IMR-90 (cell line): ENCODE results near the gene MOB4. TPM values are rescaled to one million over a fixed set of nuclear protein-coding genes. Genes with fewer than 3 reads are reported as not detected.

Experiments used
- ATAC-seq: fragments of 200-7000 bp; cut with Tn5 transposase; 2 replicates; pipeline ENCODE4 v1.9.1; 2020; ENCODE audit warnings: low read depth, mild to moderate bottlenecking, moderate library complexity
- BruUV-seq: library from RNA; stranded (reverse); fragments of 400-500 nt; replicated peaks from 2 replicates; lab custom pipeline; 2021; lab: Mats Ljungman, UMichigan
- CTCF ChIA-PET: fragments of 300-600 bp; formaldehyde crosslinking; extraction: SDS; loops from one replicate; lab custom pipeline; 2021; ENCODE audit warnings: antibody characterized with exemption; lab: Yijun Ruan, JAX
- POLR2A ChIA-PET: fragments of 300-600 bp; sonication (Branson Sonifier 250); formaldehyde crosslinking; loops from one replicate; lab custom pipeline; 2022; ENCODE audit warnings: antibody characterized with exemption; ENCODE audit not compliant: unreplicated experiment; lab: Charles Lee
- DNase-seq: peaks from one replicate; pipeline ENCODE4 v3.0.0; 2013
- H2AFZ ChIP-seq: replicated peaks from 2 replicates; pipeline ENCODE3; 2013; ENCODE audit warnings: low read length, mild to moderate bottlenecking; ENCODE audit not compliant: poor library complexity
- H2AK5ac ChIP-seq: 2 replicates; pipeline ENCODE4 v1.6.1; 2013; ENCODE audit warnings: low read depth, low read length, inconsistent platforms
- H2AK9ac ChIP-seq: replicated peaks from 2 replicates; pipeline ENCODE3; 2013; ENCODE audit warnings: mild to moderate bottlenecking, low read depth, low read length, moderate library complexity; ENCODE audit not compliant: poor library complexity
- H2BK120ac ChIP-seq: 2 replicates; pipeline ENCODE4 v1.6.1; 2013; ENCODE audit warnings: low read depth, low read length, inconsistent platforms
- H2BK15ac ChIP-seq: 3 replicates; pipeline ENCODE4 v1.6.1; 2013; ENCODE audit warnings: low read depth, low read length, inconsistent platforms
- H2BK20ac ChIP-seq: 2 replicates; pipeline ENCODE4 v1.6.1; 2013; ENCODE audit warnings: low read depth, mild to moderate bottlenecking, inconsistent platforms, low read length, moderate library complexity
- H2BK5ac ChIP-seq: 2 replicates; pipeline ENCODE4 v1.6.1; 2013; ENCODE audit warnings: mild to moderate bottlenecking, low read depth, low read length, inconsistent platforms; ENCODE audit not compliant: poor library complexity, severe bottlenecking
- H3K14ac ChIP-seq: replicated peaks from 2 replicates; pipeline ENCODE4 v1.6.1; 2013; ENCODE audit warnings: low read depth, low read length, inconsistent platforms
- H3K18ac ChIP-seq: 2 replicates; pipeline ENCODE4 v1.6.1; 2013; ENCODE audit warnings: low read depth, low read length, control low read depth
- H3K23ac ChIP-seq: 2 replicates; pipeline ENCODE4 v1.6.1; 2013; ENCODE audit warnings: low read depth, low read length, inconsistent platforms
- H3K27ac ChIP-seq: 2 replicates; pipeline ENCODE4 v1.5.1; 2013; ENCODE audit warnings: mild to moderate bottlenecking, control low read depth, low read length; ENCODE audit not compliant: insufficient read depth
- H3K27me3 ChIP-seq: 2 replicates; pipeline ENCODE4 v1.6.1; 2013; ENCODE audit warnings: low read length; ENCODE audit not compliant: control insufficient read depth, insufficient read depth
- H3K36me3 ChIP-seq: 2 replicates; pipeline ENCODE4 v1.6.1; 2013; ENCODE audit warnings: low read length, mixed read lengths; ENCODE audit not compliant: control insufficient read depth, insufficient read depth
- H3K4ac ChIP-seq: 2 replicates; pipeline ENCODE4 v1.6.1; 2013; ENCODE audit warnings: low read depth, low read length, inconsistent platforms
- H3K4me1 ChIP-seq: 2 replicates; pipeline ENCODE4 v1.6.1; 2013; ENCODE audit warnings: low read length, mixed read lengths; ENCODE audit not compliant: control insufficient read depth, insufficient read depth
- H3K4me2 ChIP-seq: 2 replicates; pipeline ENCODE4 v1.6.1; 2013; ENCODE audit warnings: low read depth, mild to moderate bottlenecking, control low read depth, low read length, moderate library complexity
- H3K4me3 ChIP-seq: 2 replicates; pipeline ENCODE4 v1.5.1; 2013; ENCODE audit warnings: low read depth, mild to moderate bottlenecking, control low read depth, low read length, moderate library complexity; ENCODE audit not compliant: insufficient read depth
- H3K56ac ChIP-seq: 2 replicates; pipeline ENCODE4 v1.6.1; 2013; ENCODE audit warnings: low read length, inconsistent platforms; ENCODE audit not compliant: insufficient read depth; ENCODE audit errors: extremely low read depth
- H3K79me1 ChIP-seq, 2 experiments: 2 replicates each; pipeline ENCODE4 v1.6.1; 2013; ENCODE audit warnings: low read length in 2 of 2, inconsistent platforms in 1 of 2, low read depth in 1 of 2
- H3K9ac ChIP-seq: 2 replicates; pipeline ENCODE4 v1.6.1; 2013; ENCODE audit warnings: low read depth, low read length, control low read depth
- H3K9me1 ChIP-seq: 2 replicates; pipeline ENCODE4 v1.6.1; 2013; ENCODE audit warnings: low read length, inconsistent platforms; ENCODE audit not compliant: insufficient read depth
- H3K9me3 ChIP-seq: 2 replicates; pipeline ENCODE4 v1.6.1; 2013; ENCODE audit warnings: low read length; ENCODE audit not compliant: control insufficient read depth, insufficient read depth
- H4K20me1 ChIP-seq: 2 replicates; pipeline ENCODE4 v1.6.1; 2013; ENCODE audit warnings: low read length, inconsistent platforms; ENCODE audit not compliant: insufficient read depth
- H4K5ac ChIP-seq: 2 replicates; pipeline ENCODE4 v1.6.1; 2013; ENCODE audit warnings: mild to moderate bottlenecking, low read depth, low read length, control low read depth
- H4K8ac ChIP-seq, 2 experiments: 2 replicates each; pipeline ENCODE4 v1.6.1; 2013; ENCODE audit warnings: low read depth in 2 of 2, low read length in 2 of 2, control low read depth in 1 of 2, inconsistent platforms in 1 of 2
- H4K91ac ChIP-seq: 2 replicates; pipeline ENCODE4 v1.6.1; 2013; ENCODE audit warnings: low read depth, low read length, inconsistent platforms; ENCODE audit not compliant: insufficient read depth
- BHLHE40 ChIP-seq: fragments of 150-350 bp; IDR thresholded peaks from 2 replicates; pipeline ENCODE4 v1.6.1; 2016; ENCODE audit warnings: mild to moderate bottlenecking, low read depth, low read length
- CEBPB ChIP-seq: IDR thresholded peaks from 2 replicates; pipeline ENCODE4 v1.6.1; 2012; ENCODE audit warnings: low read depth, low read length, improper control_type of control experiment
- CHD1 ChIP-seq: IDR thresholded peaks from 2 replicates; pipeline ENCODE4 v1.6.1; 2012; ENCODE audit warnings: low read depth, low read length, improper control_type of control experiment
- FOS ChIP-seq: fragments of 150-350 bp; IDR thresholded peaks from 2 replicates; pipeline ENCODE4 v1.6.1; 2016; ENCODE audit warnings: low read depth, low read length
- MAFK ChIP-seq: IDR thresholded peaks from 2 replicates; pipeline ENCODE4 v1.6.1; 2012; ENCODE audit warnings: low read depth, low read length, improper control_type of control experiment
- MAZ ChIP-seq: IDR thresholded peaks from 2 replicates; pipeline ENCODE4 v1.6.1; 2012; ENCODE audit warnings: low read depth, mild to moderate bottlenecking, low read length, improper control_type of control experiment, moderate library complexity, borderline replicate concordance
- MXI1 ChIP-seq: IDR thresholded peaks from 2 replicates; pipeline ENCODE4 v1.6.1; 2012; ENCODE audit warnings: low read depth, mild to moderate bottlenecking, low read length, moderate library complexity, borderline replicate concordance
- NFE2L2 ChIP-seq: fragments of 150-350 bp; IDR thresholded peaks from 2 replicates; pipeline ENCODE4 v1.6.1; 2016; ENCODE audit warnings: low read depth, mild to moderate bottlenecking, low read length
- POLR2A ChIP-seq: IDR thresholded peaks from 2 replicates; pipeline ENCODE4 v1.6.1; 2012; ENCODE audit warnings: mild to moderate bottlenecking, low read depth, low read length
- RAD21 ChIP-seq: IDR thresholded peaks from 2 replicates; pipeline ENCODE4 v1.6.1; 2012; ENCODE audit warnings: low read length, improper control_type of control experiment
- RCOR1 ChIP-seq: IDR thresholded peaks from 2 replicates; pipeline ENCODE4 v1.6.1; 2012; ENCODE audit warnings: mild to moderate bottlenecking, low read length, improper control_type of control experiment; ENCODE audit not compliant: insufficient replicate concordance
- RFX5 ChIP-seq: IDR thresholded peaks from 2 replicates; pipeline ENCODE4 v1.8.0; 2012; ENCODE audit warnings: low read depth, mild to moderate bottlenecking, low read length, moderate library complexity
- SMC3 ChIP-seq: fragments of 150-350 bp; IDR thresholded peaks from 2 replicates; pipeline ENCODE4 v1.6.1; 2016; ENCODE audit warnings: low read depth, mild to moderate bottlenecking, antibody characterized with exemption, low read length, moderate library complexity
- WGBS, 2 experiments: methylation state at CpG; one replicate each; pipeline versions ENCODE4 v1.1.5 to v1.1.7; 2013; ENCODE audit warnings: missing lambda C conversion rate in 2 of 2; ENCODE audit not compliant: insufficient read length in 1 of 2; ENCODE audit errors: extremely low coverage in 2 of 2; 5-methylcytosine and 5-hydroxymethylcytosine counted together
- dilution Hi-C: fragments of 300-500 bp; cut with HindIII; formaldehyde crosslinking; loops from one replicate; pipeline ENCODE4 v1.14.3; 2018; ENCODE audit warnings: low sequenced_read_pairs; ENCODE audit not compliant: unreplicated experiment
- in situ Hi-C: fragments of 300-500 bp; cut with MboI; formaldehyde crosslinking; loops from 3 replicates; pipeline ENCODE4 v1.14.3; 2019; ENCODE audit warnings: low sequenced_read_pairs, inconsistent platforms, mixed read lengths
- intact Hi-C: fragments of 100-400 bp; cut with micrococcal nuclease; formaldehyde crosslinking; loops from 2 replicates; pipeline ENCODE4 v1.10.0; 2022
- polyA plus RNA-seq, 3 experiments: library from polyadenylated mRNA; depleted of rRNA; stranded (reverse); fragments of >200 nt; gene quantifications; 2 replicates each; pipeline ENCODE4 v1.2.3, GENCODE V29; 2012; ENCODE audit warnings: low replicate concordance in 1 of 3
- total RNA-seq: library from RNA; depleted of rRNA; stranded (reverse); fragments of >200 nt; gene quantifications from 2 replicates; pipeline ENCODE4 v1.2.3, GENCODE V29; 2012
- TF ChIP-seq, protein P1 (sequence below): conservative IDR thresholded peaks from 2 replicates; pipeline ENCODE4 v1.5.1; 2012; ENCODE audit warnings: mild to moderate bottlenecking, low read depth, low read length, improper control_type of control experiment
- TF ChIP-seq, protein P2 (sequence below): fragments of 150-350 bp; IDR thresholded peaks from 2 replicates; pipeline ENCODE4 v1.6.1; 2016; ENCODE audit warnings: low read depth, mild to moderate bottlenecking, low read length, moderate library complexity, borderline replicate concordance
- TF ChIP-seq, protein P3 (sequence below): fragments of 150-350 bp; IDR thresholded peaks from 2 replicates; pipeline ENCODE4 v1.6.1; 2017; ENCODE audit warnings: mild to moderate bottlenecking, antibody characterized with exemption, low read length, low read depth

MOB4 gene
- total and polyA plus RNA-seq, 2 of the 4 experiments (the other 2 are of a cell fraction): 34.8 to 36.0 TPM

DNA sequence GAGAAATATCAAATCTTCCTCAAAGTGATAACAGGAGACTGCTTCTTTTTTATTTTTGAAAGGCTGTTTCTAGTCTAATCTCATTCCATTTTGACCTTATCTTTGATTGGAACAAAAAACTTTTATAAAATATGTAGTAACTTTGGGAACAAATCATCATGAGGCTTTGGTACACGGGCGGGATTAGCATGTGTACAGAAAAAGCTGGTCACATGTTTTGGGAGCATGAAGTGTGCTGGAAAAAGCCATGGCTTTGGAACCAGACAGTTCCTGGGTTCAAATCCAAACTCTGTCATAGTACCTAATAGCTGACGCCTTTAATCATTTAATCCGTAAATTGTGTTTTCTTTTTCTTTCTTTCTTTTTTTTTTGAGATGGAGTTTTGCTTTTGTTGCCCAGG is 81.3 kb downstream of the MOB4 start:
- in situ Hi-C loops: no loop called here
- Histone ChIP-seq H2BK20ac (no peak overlapping the region), H3K27ac (no peak overlapping the region), H3K9me1 (no peaks in the 10 kb centered on the region), H3K4me3 (no peak overlapping the region), H3K4me1 (peaks cover 2% of the 10 kb centered on the region; the same call in 1 of the 2 replicates), H2AFZ (no peak overlapping the region), H3K4me2 (no peak overlapping the region), H3K9me3 (no peaks in the 10 kb centered on the region), H2AK5ac (no peak overlapping the region), H3K36me3 (no peaks in the 10 kb centered on the region), H3K79me1 (no peaks in the 10 kb centered on the region), H2BK15ac (no peak overlapping the region), H3K9ac (no peak overlapping the region), H3K56ac (no peak overlapping the region), H4K5ac (no peak overlapping the region), H4K91ac (no peak overlapping the region), H3K23ac (no peak overlapping the region), H2BK120ac (no peak overlapping the region), H2AK9ac (no peak overlapping the region), H4K20me1 (no peaks in the 10 kb centered on the region), H4K8ac (no peak overlapping the region), H3K18ac (no peak overlapping the region), H2BK5ac (no peak overlapping the region), H3K14ac (no peak overlapping the region), H3K4ac (no peak overlapping the region), H3K27me3 (no peaks in the 10 kb centered on the region)
- DNase-seq (no peak), ATAC-seq (no peak)
- WGBS, 2 experiments: 86% methylated on average over 2 of the region's 4 CpGs; no CpG with 5 or more reads in 1 of the 2 experiments
- ChIA-PET POLR2A (no interaction called here), CTCF (no interaction called here)
- BruUV-seq: no TSS peak
- intact Hi-C loops: no loop called here
- TF ChIP-seq RCOR1 (no peak), CEBPB (no peak), POLR2A (no peak), BHLHE40 (no peak), CHD1 (no peak), FOS (no peak), RFX5 (no peak), NFE2L2 (no peak), MAFK (no peak), RAD21 (no peak), MXI1 (no peak), MAZ (no peak), SMC3 (no peak)
- TF ChIP-seq, protein P1, sequence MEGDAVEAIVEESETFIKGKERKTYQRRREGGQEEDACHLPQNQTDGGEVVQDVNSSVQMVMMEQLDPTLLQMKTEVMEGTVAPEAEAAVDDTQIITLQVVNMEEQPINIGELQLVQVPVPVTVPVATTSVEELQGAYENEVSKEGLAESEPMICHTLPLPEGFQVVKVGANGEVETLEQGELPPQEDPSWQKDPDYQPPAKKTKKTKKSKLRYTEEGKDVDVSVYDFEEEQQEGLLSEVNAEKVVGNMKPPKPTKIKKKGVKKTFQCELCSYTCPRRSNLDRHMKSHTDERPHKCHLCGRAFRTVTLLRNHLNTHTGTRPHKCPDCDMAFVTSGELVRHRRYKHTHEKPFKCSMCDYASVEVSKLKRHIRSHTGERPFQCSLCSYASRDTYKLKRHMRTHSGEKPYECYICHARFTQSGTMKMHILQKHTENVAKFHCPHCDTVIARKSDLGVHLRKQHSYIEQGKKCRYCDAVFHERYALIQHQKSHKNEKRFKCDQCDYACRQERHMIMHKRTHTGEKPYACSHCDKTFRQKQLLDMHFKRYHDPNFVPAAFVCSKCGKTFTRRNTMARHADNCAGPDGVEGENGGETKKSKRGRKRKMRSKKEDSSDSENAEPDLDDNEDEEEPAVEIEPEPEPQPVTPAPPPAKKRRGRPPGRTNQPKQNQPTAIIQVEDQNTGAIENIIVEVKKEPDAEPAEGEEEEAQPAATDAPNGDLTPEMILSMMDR: no peak
- TF ChIP-seq, protein P2, sequence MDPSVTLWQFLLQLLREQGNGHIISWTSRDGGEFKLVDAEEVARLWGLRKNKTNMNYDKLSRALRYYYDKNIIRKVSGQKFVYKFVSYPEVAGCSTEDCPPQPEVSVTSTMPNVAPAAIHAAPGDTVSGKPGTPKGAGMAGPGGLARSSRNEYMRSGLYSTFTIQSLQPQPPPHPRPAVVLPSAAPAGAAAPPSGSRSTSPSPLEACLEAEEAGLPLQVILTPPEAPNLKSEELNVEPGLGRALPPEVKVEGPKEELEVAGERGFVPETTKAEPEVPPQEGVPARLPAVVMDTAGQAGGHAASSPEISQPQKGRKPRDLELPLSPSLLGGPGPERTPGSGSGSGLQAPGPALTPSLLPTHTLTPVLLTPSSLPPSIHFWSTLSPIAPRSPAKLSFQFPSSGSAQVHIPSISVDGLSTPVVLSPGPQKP: no peak
- TF ChIP-seq, protein P3, sequence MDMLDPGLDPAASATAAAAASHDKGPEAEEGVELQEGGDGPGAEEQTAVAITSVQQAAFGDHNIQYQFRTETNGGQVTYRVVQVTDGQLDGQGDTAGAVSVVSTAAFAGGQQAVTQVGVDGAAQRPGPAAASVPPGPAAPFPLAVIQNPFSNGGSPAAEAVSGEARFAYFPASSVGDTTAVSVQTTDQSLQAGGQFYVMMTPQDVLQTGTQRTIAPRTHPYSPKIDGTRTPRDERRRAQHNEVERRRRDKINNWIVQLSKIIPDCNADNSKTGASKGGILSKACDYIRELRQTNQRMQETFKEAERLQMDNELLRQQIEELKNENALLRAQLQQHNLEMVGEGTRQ: no peak
- dilution Hi-C loops: no loop called here
